Measurements from ENCODE around the gene DGCR6L. TPM values are rescaled to one million over a fixed set of nuclear protein-coding genes. Genes with fewer than 3 reads are reported as not detected.
"Not testable (repeated sequence)": the region's sequence is repeated elsewhere in the genome, so short reads cannot be mapped to it uniquely, and the experiment has no call there.

Gene DGCR6L
- total RNA-seq, 1 donor from 2014 or later: 28.1 TPM

DNA sequence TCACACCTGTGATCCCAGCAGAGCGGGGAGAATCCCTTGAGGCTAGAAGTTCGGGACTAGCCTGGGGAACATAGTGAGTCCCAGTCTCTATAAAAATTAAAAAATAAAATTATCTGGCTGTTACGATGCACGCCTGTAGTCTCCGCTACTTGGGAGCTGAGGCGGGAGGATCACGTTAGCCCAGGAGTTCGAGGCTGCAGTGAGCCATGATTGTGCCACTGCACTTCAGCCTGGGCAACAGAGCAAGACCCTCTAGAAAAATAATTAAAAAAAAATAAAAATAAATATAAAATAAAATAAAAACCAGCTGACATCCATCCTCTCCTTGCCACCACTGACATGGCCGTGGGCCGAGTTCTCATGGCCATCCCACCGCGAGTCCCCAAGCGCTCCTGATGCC lies 44.0 kb downstream of the DGCR6L start:
- DNase-seq (ENCODE audit: low read depth): no peak

DNA sequence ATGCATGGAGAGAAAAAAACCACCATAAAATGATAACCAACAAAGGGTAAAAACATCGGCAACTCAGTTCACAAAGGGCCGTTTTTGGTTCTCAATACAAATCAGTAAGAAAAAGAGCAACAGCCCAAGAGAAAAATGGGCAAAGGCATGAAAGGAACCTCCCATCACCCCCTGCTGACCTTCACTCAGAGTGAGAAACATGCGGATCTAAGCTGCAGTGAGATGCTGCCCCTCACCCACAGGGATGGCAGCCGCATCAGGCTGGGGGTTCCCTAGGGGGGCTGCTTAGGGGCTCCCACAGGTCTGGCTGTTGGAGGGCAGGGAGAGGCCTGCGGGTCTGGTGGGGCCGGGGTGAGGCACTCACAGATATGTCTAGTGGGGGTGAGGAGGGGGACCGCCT lies 44.5 kb downstream of the DGCR6L start:
- not testable (repeated sequence) for DNase-seq (ENCODE audit: low read depth)

- not testable (repeated sequence) for DNase-seq (ENCODE audit: low read depth)
Observed at GRCh38 chr22:20274374-20274773, 45.5 kb downstream of the DGCR6L start.

DNA sequence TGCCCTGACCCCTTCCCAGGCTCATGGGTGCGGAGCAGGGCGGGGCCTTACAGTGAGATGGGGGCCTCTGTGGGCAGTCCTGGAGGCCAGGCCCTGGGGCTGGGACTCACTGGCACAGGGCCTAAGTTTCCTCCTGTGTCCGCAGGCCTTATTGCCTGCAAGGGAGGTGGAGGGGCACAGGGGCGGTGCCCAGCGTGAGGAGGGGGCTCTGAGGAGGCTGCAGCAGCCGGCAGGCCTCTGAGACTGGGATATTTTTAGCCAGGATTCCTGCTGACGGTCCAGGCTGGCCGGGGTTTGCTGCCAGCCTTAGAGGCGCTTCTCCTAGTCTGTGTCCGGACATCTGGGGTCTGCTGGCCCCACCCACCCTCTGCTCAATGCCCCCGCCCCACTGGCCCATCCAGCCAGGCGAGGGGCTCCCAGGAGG lies 46.1 kb downstream of the DGCR6L start:
- DNase-seq (ENCODE audit: low read depth): no peak

DNA sequence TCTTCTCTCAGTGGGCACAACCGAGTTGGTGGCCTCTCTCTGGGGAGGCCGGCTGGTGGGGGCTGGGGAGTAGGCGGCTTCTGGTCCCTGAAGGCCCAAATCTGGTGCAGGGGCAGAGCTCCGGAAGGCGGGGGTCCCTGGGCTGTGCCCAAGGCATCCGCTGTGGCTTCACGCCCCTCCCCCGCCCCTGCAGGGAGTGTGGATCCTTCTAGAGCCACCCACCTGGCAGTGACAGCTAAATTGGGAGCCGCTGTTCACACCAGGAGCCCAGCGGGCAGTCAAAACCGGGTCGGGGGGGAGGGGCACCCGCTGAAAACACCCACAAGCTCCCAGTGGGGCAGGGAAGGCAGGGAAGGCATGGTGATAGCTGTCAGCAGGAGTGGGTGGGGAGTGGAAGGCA lies 47.2 kb downstream of the DGCR6L start:
- DNase-seq (ENCODE audit: low read depth): no peak

- no peak for DNase-seq (ENCODE audit: low read depth)
Observed at GRCh38 chr22:20272174-20272573, 47.7 kb downstream of the DGCR6L start.

DNA sequence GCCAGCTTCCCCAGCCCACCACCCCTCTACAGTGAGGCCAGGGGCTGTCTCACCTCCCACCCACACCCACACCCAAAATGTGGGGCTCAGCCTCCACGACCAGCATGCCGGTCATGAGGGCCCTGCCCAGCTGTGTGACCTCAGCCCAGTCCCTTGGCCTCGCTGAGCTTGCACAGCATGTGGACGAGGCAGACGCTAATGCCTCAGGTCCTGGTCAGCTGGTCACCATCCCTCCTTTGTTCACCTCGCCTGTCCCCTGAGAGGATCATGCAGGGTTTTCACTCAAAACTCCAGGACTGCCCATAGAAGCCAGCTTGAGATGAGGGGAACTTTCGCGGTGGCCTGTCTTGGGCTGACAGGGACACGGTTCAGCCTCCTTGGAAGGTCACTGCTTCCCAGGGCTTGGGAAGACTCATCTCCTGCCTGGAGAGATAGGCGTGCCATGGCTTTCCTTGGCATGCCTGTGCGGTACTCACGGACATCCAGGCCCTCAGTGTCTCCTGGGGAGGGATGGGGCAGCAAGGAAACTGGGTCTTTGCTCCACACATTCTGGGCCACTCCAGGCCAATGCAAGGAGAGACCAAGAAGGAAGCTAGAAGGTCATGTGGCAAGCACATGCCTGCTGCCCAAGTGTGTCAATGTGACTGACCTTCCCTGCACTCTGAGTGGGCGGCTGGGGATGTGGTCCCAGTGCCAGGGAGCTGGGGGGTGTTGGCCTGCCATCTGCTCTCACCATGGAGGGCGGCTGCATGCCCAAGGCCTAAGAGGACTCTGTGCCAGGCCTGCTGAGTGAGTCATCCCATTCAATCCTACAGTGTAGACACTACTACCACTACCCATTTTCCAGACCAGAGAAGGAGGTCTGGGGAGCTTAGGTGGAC lies 48.5 kb downstream of the DGCR6L start:
- DNase-seq (ENCODE audit: low read depth): no peak

DNA sequence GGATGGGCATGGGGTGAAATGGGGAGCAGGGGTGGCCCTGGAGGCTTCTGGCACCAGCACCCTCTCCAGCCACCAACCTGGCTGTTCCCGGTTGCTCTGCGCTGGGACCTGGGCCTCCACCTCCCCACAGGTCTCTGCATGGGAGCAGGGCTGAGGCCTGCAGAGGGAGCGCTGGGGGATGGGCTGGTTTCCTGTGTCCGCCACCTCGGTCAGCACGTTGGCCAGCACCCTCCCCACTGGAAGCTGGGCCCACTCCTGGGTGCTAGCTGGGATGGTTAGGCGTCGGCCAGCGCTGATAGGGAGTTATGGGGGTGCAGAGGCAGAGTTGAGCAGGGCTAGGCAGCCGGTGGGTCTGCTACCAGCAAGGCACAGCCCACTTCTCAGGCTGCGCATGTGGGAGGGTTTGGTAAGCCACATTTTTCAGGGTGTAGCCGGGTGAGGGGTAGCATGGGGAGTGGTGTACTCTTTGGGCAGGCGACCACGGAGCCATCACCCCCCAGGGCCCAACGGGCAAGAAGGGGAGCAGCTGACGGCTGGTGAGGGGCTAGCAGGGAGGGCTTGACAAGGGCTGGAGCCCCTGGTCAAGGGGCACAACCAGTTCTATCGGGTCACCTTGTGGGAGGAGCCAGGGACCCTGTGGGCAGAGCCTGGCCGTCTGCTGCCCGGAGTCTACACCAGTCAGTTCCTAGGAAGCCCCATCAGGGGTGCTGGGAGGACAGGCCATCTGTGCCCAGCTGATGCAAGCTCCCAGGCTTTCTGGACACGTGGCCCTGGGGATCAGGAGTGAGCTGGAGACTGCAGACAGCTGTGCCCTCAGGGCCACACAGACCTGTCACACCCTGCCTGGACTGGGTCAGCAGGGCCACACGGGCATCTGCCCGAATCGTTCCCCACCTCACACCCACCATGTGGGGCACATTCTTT lies 49.4 kb downstream of the DGCR6L start:
- not testable (repeated sequence) for DNase-seq (ENCODE audit: low read depth)

- DNase-seq (ENCODE audit: low read depth): not testable (repeated sequence)
Observed at GRCh38 chr22:20269673-20270072, 50.2 kb downstream of the DGCR6L start.

GRCh38 chr22:20269201-20269600 lies 50.7 kb downstream of the DGCR6L start:
- not testable (repeated sequence) for DNase-seq (ENCODE audit: low read depth)

GRCh38 chr22:20268279-20269012 lies 51.4 kb downstream of the DGCR6L start, which contains the start of gene RTN4R:
Gene RTN4R, minus strand, starts transcription at chr22:20268318. Its CDS starts 226 bp downstream, at chr22:20268092.
- no peak for DNase-seq (ENCODE audit: low read depth)

DNA sequence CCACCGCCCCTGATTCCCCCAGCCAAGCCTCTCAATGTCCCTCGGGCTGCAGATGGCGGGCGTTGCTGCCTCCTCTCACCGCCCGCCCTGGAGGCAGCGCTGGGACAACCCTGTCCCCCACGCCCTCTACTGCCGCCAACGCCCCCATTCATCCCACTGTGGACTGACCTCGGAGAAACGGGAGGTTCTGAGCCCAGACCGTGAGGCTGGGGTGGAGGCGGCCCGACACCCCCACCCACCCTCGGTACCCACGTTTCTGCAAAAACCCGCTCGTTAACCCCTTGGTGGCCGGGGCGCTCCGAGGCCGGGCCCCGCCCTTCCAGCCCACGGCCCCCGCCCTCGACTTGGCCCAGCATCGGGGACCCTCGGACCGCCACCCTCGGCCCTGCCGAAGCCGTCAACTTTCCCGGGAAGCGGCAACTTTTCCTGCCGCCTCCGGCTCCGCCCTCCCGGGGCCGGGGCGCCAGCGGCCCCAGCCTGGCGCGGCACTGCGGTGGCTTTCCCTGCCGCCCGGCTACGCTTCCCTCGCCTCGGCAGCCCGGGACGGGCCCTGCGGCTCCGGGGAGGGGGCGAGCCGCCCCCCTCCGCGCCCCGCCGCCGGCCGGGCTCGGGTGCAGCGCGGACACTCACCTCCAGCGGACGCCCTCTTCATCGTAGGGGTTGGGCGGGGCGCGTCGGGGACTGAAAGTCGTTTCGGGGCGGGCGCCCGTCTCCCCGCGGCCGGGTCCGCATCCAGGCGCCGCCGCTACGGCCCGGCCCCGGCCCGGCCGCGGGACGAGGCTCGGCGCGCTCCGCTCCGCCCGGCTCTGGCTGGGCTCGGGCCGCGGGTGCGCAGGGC lies 52.2 kb downstream of the DGCR6L start:
- DNase-seq (ENCODE audit: low read depth): no peak

- not testable (repeated sequence) for DNase-seq (ENCODE audit: low read depth)
Observed at GRCh38 chr22:20266667-20267440, 53.0 kb downstream of the DGCR6L start.

DNA sequence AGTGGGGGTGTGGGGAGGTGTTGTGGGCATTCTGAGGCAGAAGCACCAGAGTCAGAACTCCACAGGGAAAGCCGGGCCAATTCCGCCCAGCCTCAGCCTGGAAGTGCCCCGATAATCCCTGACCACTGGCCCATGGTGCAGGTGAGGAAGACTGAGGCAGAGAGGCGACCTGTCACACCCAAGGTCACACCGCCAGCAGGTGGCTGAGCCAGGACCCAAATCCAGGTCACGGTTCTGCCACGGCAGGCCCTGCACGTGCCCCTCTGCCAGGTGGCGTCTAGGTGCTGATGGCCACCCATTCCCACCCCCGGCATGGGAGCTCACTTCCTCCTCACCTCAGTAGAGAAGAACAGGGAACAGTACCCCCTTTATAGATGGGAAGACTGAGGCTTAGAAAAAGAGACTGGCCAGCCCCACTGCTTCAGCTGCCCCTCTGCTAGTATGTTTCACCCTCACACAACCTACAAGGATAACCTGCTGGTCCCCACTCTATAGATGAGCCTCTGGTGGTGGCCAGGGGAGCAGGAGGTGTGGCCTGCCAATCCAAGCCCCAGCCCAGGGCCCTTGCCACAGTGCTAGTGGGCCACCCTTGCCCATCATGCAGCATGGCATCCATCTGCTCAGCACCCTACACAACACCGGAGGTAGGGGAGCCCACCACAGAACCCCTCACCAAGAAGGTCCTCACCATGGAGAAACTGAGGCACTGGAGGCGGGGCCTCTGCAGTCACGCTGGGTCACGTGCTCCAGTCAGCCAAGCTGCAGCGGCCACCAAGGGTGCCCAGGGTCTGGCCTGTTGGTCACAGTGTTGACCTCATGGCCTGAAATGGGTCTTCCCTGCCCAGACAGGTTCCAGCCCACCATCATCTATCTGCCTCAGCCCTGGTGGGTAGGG lies 53.8 kb downstream of the DGCR6L start:
- DNase-seq (ENCODE audit: low read depth): not testable (repeated sequence)

GRCh38 chr22:20264614-20265452 lies 55.0 kb downstream of the DGCR6L start:
- no peak for DNase-seq (ENCODE audit: low read depth)
